H9 (cell line): ENCODE measurements around the gene FSTL1. TPM values are rescaled to one million over a fixed set of nuclear protein-coding genes. Genes with fewer than 3 reads are reported as not detected.

ENCODE experiments used
- DNase-seq: peaks from one replicate; pipeline ENCODE4 v3.0.0-alpha.2; 2017
- H2AFZ ChIP-seq: one replicate; pipeline ENCODE4 v1.6.1; 2013; ENCODE audit warnings: mild to moderate bottlenecking, low read length, control low read depth, moderate library complexity
- H2AK5ac ChIP-seq: 2 replicates; pipeline ENCODE4 v1.6.1; 2013; ENCODE audit warnings: low read length, control low read depth, mixed read lengths; ENCODE audit not compliant: insufficient read length
- H2BK120ac ChIP-seq: one replicate; pipeline ENCODE4 v1.6.1; 2013; ENCODE audit warnings: low read depth, mild to moderate bottlenecking, low read length, control low read depth, inconsistent platforms; ENCODE audit not compliant: poor library complexity, severe bottlenecking
- H2BK12ac ChIP-seq: 2 replicates; pipeline ENCODE4 v1.6.1; 2013; ENCODE audit warnings: low read length, control low read depth, mixed read lengths, low read depth; ENCODE audit not compliant: insufficient read length
- H2BK15ac ChIP-seq: 2 replicates; pipeline ENCODE4 v1.6.1; 2013; ENCODE audit warnings: low read depth, low read length, control low read depth
- H2BK20ac ChIP-seq: one replicate; pipeline ENCODE4 v1.6.1; 2013; ENCODE audit warnings: low read depth, mild to moderate bottlenecking, low read length, control low read depth, inconsistent platforms; ENCODE audit not compliant: poor library complexity, severe bottlenecking
- H2BK5ac ChIP-seq: 2 replicates; pipeline ENCODE4 v1.6.1; 2013; ENCODE audit warnings: low read length, control low read depth, mixed read lengths; ENCODE audit not compliant: insufficient read length
- H3K14ac ChIP-seq: 2 replicates; pipeline ENCODE4 v1.6.1; 2013; ENCODE audit warnings: low read length, control low read depth; ENCODE audit not compliant: insufficient read depth
- H3K18ac ChIP-seq: 2 replicates; pipeline ENCODE4 v1.6.1; 2013; ENCODE audit warnings: low read depth, mild to moderate bottlenecking, mixed read lengths, low read length, control low read depth; ENCODE audit not compliant: insufficient read length
- H3K23ac ChIP-seq: 2 replicates; pipeline ENCODE4 v1.6.1; 2013; ENCODE audit warnings: low read length, control low read depth, mixed read lengths, low read depth; ENCODE audit not compliant: insufficient read length
- H3K23me2 ChIP-seq: 2 replicates; pipeline ENCODE4 v1.6.1; 2013; ENCODE audit warnings: low read depth, mild to moderate bottlenecking, mixed read lengths, low read length, control low read depth; ENCODE audit not compliant: insufficient read length, poor library complexity, severe bottlenecking
- H3K27ac ChIP-seq: 2 replicates; pipeline ENCODE4 v1.5.1; 2013; ENCODE audit warnings: low read length, control low read depth, mixed read lengths, low read depth; ENCODE audit not compliant: insufficient read length
- H3K27me3 ChIP-seq: 2 replicates; pipeline ENCODE4 v1.6.1; 2013; ENCODE audit warnings: low read length, control low read depth, inconsistent platforms; ENCODE audit not compliant: insufficient read depth
- H3K4ac ChIP-seq: 2 replicates; pipeline ENCODE4 v1.6.1; 2013; ENCODE audit warnings: low read depth, mild to moderate bottlenecking, control low read depth, inconsistent platforms, low read length, moderate library complexity
- H3K4me1 ChIP-seq: 2 replicates; pipeline ENCODE4 v1.6.1; 2013; ENCODE audit warnings: low read length, control low read depth, inconsistent platforms; ENCODE audit not compliant: insufficient read depth
- H3K4me2 ChIP-seq: 2 replicates; pipeline ENCODE4 v1.6.1; 2013; ENCODE audit warnings: low read length, control low read depth, mixed read lengths; ENCODE audit not compliant: insufficient read length, insufficient read depth
- H3K56ac ChIP-seq: 2 replicates; pipeline ENCODE4 v1.6.1; 2013; ENCODE audit warnings: low read depth, mild to moderate bottlenecking, mixed read lengths, low read length, control low read depth; ENCODE audit not compliant: insufficient read length
- H3K79me1 ChIP-seq: 2 replicates; pipeline ENCODE4 v1.6.1; 2013; ENCODE audit warnings: low read depth, mild to moderate bottlenecking, moderate library complexity, low read length, control low read depth, inconsistent platforms; ENCODE audit not compliant: insufficient read depth, poor library complexity, severe bottlenecking
- H3K79me2 ChIP-seq: 2 replicates; pipeline ENCODE4 v1.6.1; 2013; ENCODE audit warnings: low read length, control low read depth, inconsistent platforms; ENCODE audit not compliant: insufficient read depth
- H3K9ac ChIP-seq: 2 replicates; pipeline ENCODE4 v1.6.1; 2013; ENCODE audit warnings: low read length, control low read depth, mixed read lengths; ENCODE audit not compliant: insufficient read length; ENCODE audit errors: extremely low read depth
- H3K9me3 ChIP-seq: one replicate; pipeline ENCODE4 v1.6.1; 2013; ENCODE audit warnings: low read depth, low read length, inconsistent platforms; ENCODE audit not compliant: control insufficient read depth
- H3T11ph ChIP-seq: one replicate; pipeline ENCODE4 v1.6.1; 2013; ENCODE audit warnings: mild to moderate bottlenecking, low read length, control low read depth, inconsistent platforms
- H4K20me1 ChIP-seq: one replicate; pipeline ENCODE4 v1.6.1; 2013; ENCODE audit not compliant: control insufficient read depth, insufficient read length, insufficient read depth
- H4K5ac ChIP-seq: 2 replicates; pipeline ENCODE4 v1.6.1; 2013; ENCODE audit warnings: low read depth, mild to moderate bottlenecking, mixed read lengths, low read length, control low read depth; ENCODE audit not compliant: insufficient read length
- H4K8ac ChIP-seq: replicated peaks from 2 replicates; pipeline ENCODE4 v1.6.1; 2013; ENCODE audit warnings: low read length, control low read depth, mixed read lengths, low read depth; ENCODE audit not compliant: insufficient read length
- H4K91ac ChIP-seq: 2 replicates; pipeline ENCODE4 v1.6.1; 2013; ENCODE audit warnings: low read depth, mild to moderate bottlenecking, moderate library complexity, mixed read lengths, low read length, control low read depth; ENCODE audit not compliant: insufficient read length
- H3K27ac Mint-ChIP-seq, 3 experiments: 2 replicates in 2 of 3; 3 replicates in 1 of 3; pipeline ENCODE4 v1.8.0; 2020 to 2021; ENCODE audit warnings: mixed read lengths in 3 of 3, mild to moderate bottlenecking in 1 of 3, moderate library complexity in 1 of 3
- H3K27me3 Mint-ChIP-seq: 2 replicates; pipeline ENCODE4 v1.8.0; 2021; ENCODE audit warnings: low read depth, mild to moderate bottlenecking, moderate library complexity, mixed read lengths
- H3K36me3 Mint-ChIP-seq, 3 experiments: 2 replicates in 2 of 3; 3 replicates in 1 of 3; pipeline ENCODE4 v1.8.0; 2020 to 2021; ENCODE audit warnings: low read depth in 3 of 3, mixed read lengths in 3 of 3; ENCODE audit not compliant: insufficient read depth in 1 of 3
- H3K4me1 Mint-ChIP-seq, 2 experiments: 2 replicates each; pipeline ENCODE4 v1.8.0; 2020; ENCODE audit warnings: mixed read lengths in 2 of 2
- H3K4me3 Mint-ChIP-seq, 2 experiments: 2 replicates in 1 of 2; 3 replicates in 1 of 2; pipeline ENCODE4 v1.8.0; 2020 to 2021; ENCODE audit warnings: mild to moderate bottlenecking in 2 of 2, mixed read lengths in 2 of 2, moderate library complexity in 1 of 2
- H3K9me3 Mint-ChIP-seq, 2 experiments: 2 replicates in 1 of 2; 3 replicates in 1 of 2; pipeline ENCODE4 v1.8.0; 2020; ENCODE audit warnings: mild to moderate bottlenecking in 2 of 2, mixed read lengths in 2 of 2, moderate library complexity in 1 of 2
- CTCF ChIP-seq: fragments of 200-600 bp; sonication (generic); conservative IDR thresholded peaks from 3 replicates; pipeline ENCODE4 v1.8.0; 2021; ENCODE audit warnings: antibody characterized with exemption, mild to moderate bottlenecking
- WGBS: extraction: QIAGEN DNeasy Blood & Tissue Kit; methylation state at CpG from one replicate; pipeline ENCODE4 v1.1.7; 2013; ENCODE audit warnings: missing lambda C conversion rate, low lambda C conversion rate, mixed read lengths; ENCODE audit not compliant: insufficient read length; ENCODE audit errors: extremely low coverage; 5-methylcytosine and 5-hydroxymethylcytosine counted together
- total RNA-seq: library from RNA; stranded (reverse); gene quantifications from 2 replicates; pipeline ENCODE4 v1.2.1, GENCODE V29; 2021

FSTL1 gene
- total RNA-seq, 1 experiment from 2014 or later, result 326 TPM

DNA sequence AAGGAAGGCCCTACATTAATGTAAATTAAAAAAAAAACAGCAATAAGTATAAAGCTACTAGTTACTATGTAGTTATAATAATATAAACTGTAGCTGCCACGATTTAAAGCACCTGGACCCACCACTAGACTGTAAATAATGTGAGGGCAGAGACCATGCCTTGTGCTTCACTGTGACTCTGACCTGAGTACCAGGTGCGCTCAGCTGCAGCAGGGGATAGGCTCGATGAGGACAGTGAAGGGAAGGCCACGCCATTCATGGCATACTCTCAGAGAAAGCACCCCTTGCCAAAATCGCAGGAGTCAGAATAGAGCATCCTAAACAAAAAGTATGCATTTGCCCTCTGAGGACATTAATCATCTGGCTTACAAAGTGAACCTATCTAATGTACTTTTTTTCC is 5.1 kb downstream of the FSTL1 start:
- no peak overlapping the region for H3K18ac ChIP-seq
- no peak overlapping the region for H3K23ac ChIP-seq
- Mint-ChIP-seq H3K4me1 (peaks cover 34% of the 10 kb centered on the region in 2 experiments), H3K27me3 (no peaks in the 10 kb centered on the region; the same call in 1 of the 2 replicates), H3K27ac (no peak overlapping the region), H3K4me3 (no peak overlapping the region), H3K9me3 (no peaks in the 10 kb centered on the region), H3K36me3 (peaks cover 13 to 30% (median 16%) of the 10 kb centered on the region in 3 experiments)
- H3K79me1 ChIP-seq, result no peaks in the 10 kb centered on the region
- no peak overlapping the region for H3K56ac ChIP-seq
- H3K9ac ChIP-seq, result no peak overlapping the region
- H3K79me2 ChIP-seq, result peaks cover 18% of the 10 kb centered on the region
- no peak overlapping the region for H2AFZ ChIP-seq
- H4K5ac ChIP-seq, result no peak overlapping the region
- no peak overlapping the region for H3K14ac ChIP-seq
- no peak overlapping the region for H4K91ac ChIP-seq
- no peak overlapping the region for H2BK120ac ChIP-seq
- no peak overlapping the region for H3K27ac ChIP-seq
- no peak overlapping the region for H2BK15ac ChIP-seq
- H2BK12ac ChIP-seq, result no peak overlapping the region
- WGBS, result no CpG with 5 or more reads among the region's 5 CpGs
- TF ChIP-seq CTCF, result no peak
- no peaks in the 10 kb centered on the region for H3K9me3 ChIP-seq
- no peak overlapping the region for H3K4me2 ChIP-seq
- no peak for DNase-seq
- H2AK5ac ChIP-seq, result no peak overlapping the region
- H3K4ac ChIP-seq, result no peak overlapping the region
- H3T11ph ChIP-seq, result no peak overlapping the region
- peaks cover 7% of the 10 kb centered on the region for H3K4me1 ChIP-seq
- no peak overlapping the region for H4K8ac ChIP-seq
- H3K27me3 ChIP-seq, result no peaks in the 10 kb centered on the region
- H4K20me1 ChIP-seq, result no peaks in the 10 kb centered on the region
- no peak overlapping the region for H2BK20ac ChIP-seq
- peaks cover 5% of the 10 kb centered on the region for H3K23me2 ChIP-seq
- H2BK5ac ChIP-seq, result no peak overlapping the region
